ENCODE measurements around the gene DTX3.
"Not testable (repeated sequence)": the region's sequence is repeated elsewhere in the genome, so short reads cannot be mapped to it uniquely, and the experiment has no call there.

DTX3 gene

DNA sequence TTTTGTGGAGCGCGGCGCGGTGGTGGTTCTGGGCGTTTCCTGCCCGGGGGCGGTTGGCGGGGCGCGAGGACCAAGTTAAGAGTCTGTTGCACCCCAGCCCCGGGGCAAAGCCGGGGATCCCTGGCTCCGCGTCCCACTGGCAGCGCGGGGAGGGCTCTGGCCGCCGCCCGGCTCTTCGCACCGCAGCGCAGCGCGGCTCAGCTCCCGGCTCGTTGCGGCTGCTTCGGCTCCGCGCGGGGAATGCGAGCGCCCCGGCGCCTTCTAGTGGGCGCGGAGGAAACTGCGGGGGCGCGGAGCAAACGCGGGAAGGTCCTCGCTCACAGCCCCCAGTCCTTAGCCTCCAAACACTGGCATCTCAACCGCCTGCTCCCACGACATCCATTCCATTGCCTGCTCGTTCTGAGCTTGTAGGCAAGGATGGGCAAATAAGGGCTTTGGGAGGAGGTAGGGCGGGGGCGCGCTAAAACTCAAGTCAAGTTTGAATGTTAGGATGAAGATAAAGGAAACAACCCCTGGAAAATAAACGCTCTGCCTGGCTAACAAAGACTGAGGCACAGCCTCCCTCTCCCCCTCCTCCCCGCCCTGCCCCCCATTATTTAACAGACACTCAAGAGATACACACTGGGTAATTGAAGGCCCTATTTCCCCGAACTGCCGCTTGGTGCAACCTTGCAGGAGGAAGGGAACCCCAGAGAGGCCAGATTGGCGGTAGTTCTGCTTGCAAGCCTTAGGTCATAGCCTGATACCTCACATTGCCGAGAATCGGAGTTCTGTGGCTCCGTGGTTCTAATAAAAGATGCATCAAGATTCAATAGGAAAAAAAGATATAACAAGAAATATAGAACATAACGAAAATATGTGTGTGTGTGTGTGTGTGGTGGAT lies 28.6 kb downstream of the DTX3 start, which contains the start of gene B4GALNT1:
Gene B4GALNT1, minus strand, starts transcription at position 244 of the 883 bp plus-strand sequence. CDS start 1,069 bp downstream, outside the sequence.
- H3K27me3 ChIP-seq = peaks cover 0 to 18% of the 10 kb centered on the region in 2 donors
- TF ChIP-seq, protein P1, sequence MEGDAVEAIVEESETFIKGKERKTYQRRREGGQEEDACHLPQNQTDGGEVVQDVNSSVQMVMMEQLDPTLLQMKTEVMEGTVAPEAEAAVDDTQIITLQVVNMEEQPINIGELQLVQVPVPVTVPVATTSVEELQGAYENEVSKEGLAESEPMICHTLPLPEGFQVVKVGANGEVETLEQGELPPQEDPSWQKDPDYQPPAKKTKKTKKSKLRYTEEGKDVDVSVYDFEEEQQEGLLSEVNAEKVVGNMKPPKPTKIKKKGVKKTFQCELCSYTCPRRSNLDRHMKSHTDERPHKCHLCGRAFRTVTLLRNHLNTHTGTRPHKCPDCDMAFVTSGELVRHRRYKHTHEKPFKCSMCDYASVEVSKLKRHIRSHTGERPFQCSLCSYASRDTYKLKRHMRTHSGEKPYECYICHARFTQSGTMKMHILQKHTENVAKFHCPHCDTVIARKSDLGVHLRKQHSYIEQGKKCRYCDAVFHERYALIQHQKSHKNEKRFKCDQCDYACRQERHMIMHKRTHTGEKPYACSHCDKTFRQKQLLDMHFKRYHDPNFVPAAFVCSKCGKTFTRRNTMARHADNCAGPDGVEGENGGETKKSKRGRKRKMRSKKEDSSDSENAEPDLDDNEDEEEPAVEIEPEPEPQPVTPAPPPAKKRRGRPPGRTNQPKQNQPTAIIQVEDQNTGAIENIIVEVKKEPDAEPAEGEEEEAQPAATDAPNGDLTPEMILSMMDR (IDR thresholded peaks at IDR 0.05) = peak; percentile 89 to 92
- no peaks in the 10 kb centered on the region for H3K36me3 ChIP-seq
- intact Hi-C loops (cut with DNase I; ENCODE audit: low total_unique reads) = loop anchor here (5.0 kb wide), 1 partner anchor 59 kb away; the partner anchor contains the start of gene OS9
- H3K4me1 ChIP-seq = peaks cover 0 to 22% (median 17%) of the 10 kb centered on the region in 4 donors
- no peaks in the 10 kb centered on the region for H3K9me3 ChIP-seq
- peak within 1 kb of the TSS; percentile 31 to 34 for H3K27ac ChIP-seq
- peak within 1 kb of the TSS; percentile 52 to 73 for H3K4me3 ChIP-seq
- no peak for DNase-seq

GRCh38 chr12:57636731-57637130 lies 32.1 kb downstream of the DTX3 start:
- intact Hi-C loops (cut with DNase I; ENCODE audit: low total_unique reads); DNase-seq; H3K4me3 ChIP-seq; H3K27ac ChIP-seq; H3K36me3 ChIP-seq; H3K9me3 ChIP-seq: not testable (repeated sequence)
- Histone ChIP-seq H3K27me3 (peaks cover 0 to 35% of the 10 kb centered on the region in 2 donors), H3K4me1 (peaks cover 0 to 19% (median 15%) of the 10 kb centered on the region in 4 donors)

GRCh38 chr12:57637364-57637763 lies 32.7 kb downstream of the DTX3 start:
- no peaks in the 10 kb centered on the region for H3K9me3 ChIP-seq
- no peak overlapping the region for H3K27ac ChIP-seq
- intact Hi-C loops (cut with DNase I; ENCODE audit: low total_unique reads) = no loop called here
- DNase-seq = no peak
- peaks cover 0 to 37% of the 10 kb centered on the region in 2 donors for H3K27me3 ChIP-seq
- TF ChIP-seq, protein P1 (IDR thresholded peaks at IDR 0.05) = no peak
- no peaks in the 10 kb centered on the region for H3K36me3 ChIP-seq
- no peak overlapping the region for H3K4me3 ChIP-seq
- H3K4me1 ChIP-seq = peaks cover 0 to 12% (median 9%) of the 10 kb centered on the region in 4 donors

DNA sequence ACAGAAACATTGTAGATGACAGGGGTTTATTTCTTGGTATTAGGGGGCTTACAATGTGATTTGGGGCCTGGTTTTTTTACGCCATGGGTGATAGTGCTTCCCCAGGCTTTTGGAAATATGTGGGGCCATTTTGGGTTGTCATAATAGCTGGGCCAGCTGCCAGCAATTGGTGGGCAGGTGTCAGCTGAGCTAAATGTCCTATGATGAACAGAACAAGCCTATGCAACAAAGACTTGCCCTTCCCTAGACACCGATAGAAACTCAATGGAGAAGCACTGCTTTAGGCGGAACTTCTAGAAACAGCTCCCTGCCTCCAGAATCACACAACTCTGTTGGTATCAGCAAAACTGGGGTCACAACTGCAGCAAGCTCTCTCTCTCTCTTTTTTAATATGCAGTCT lies 33.5 kb downstream of the DTX3 start:
- no peak overlapping the region for H3K27ac ChIP-seq
- H3K36me3 ChIP-seq = no peaks in the 10 kb centered on the region
- H3K4me3 ChIP-seq = no peak overlapping the region
- H3K9me3 ChIP-seq = no peaks in the 10 kb centered on the region
- intact Hi-C loops (cut with DNase I; ENCODE audit: low total_unique reads) = no loop called here
- no peak for DNase-seq
- peaks cover 0 to 5% (median 2%) of the 10 kb centered on the region in 4 donors for H3K4me1 ChIP-seq
- H3K27me3 ChIP-seq = peaks cover 0 to 39% of the 10 kb centered on the region in 2 donors
- TF ChIP-seq, protein P1 (IDR thresholded peaks at IDR 0.05) = no peak

DNA sequence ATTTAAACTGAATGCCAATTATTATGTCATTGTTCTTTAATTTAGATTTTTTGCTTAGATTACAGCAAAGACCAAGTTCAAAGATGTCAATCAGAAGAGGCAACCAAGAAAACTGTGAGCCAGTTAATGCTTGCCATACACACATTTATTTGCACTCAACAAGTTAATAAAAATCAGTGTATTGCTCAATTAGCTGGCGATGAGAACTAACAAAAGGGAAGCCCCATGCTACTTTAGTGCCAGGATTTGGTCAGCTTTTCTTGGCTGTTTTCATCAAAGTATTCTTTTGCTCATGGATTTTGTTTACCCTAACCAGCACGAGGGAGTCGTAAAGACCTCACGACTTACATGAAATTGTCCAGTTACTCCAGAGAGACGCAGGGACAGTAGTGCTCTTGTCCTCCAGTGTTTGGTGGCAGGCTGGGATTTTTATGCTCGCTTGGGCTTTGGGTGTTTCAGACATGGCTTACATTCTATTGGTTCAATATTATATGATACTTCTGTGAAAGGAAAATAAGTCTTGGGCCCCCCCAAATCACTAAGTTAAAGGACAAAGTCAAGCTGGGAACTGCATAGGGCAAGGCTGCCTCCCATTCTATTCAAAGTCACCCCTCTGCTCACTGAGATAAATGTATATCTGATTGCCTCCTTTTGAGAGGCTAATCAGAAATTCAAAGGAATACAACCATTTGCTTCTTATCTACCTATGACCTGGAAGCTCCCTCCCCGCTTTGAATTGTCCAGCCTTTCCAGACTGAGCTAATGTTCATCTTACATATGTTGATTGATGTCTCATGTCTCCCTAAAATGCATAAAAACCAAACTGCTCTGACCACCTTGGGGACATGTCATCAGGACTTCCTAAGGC lies 35.8 kb downstream of the DTX3 start:
- DNase-seq = no peak
- H3K27me3 ChIP-seq = peaks cover 0 to 44% of the 10 kb centered on the region in 2 donors
- H3K27ac ChIP-seq = no peak overlapping the region
- H3K9me3 ChIP-seq = peaks cover 0 to 4% (median 0%) of the 10 kb centered on the region in 3 donors
- TF ChIP-seq, protein P1 (IDR thresholded peaks at IDR 0.05) = no peak
- H3K4me3 ChIP-seq = no peak overlapping the region
- intact Hi-C loops (cut with DNase I; ENCODE audit: low total_unique reads) = no loop called here
- H3K36me3 ChIP-seq = no peaks in the 10 kb centered on the region
- H3K4me1 ChIP-seq = no peaks in the 10 kb centered on the region

All from tibial artery (tissue), 4 donors.